ENCODE data around the gene KDM8. TPM values are rescaled to one million over a fixed set of nuclear protein-coding genes. Genes with fewer than 3 reads are reported as not detected.

Gene KDM8
- total RNA-seq, 2 donors from 2014 or later, result 1.5 to 9.0 TPM

- no peak for DNase-seq (ENCODE audit: low spot score)
- ATAC-seq (ENCODE audit: insufficient number of reproducible peaks, low FRiP score, low read depth), result no peak
- H3K9me3 ChIP-seq, result peaks cover 4% of the 10 kb centered on the region
- TF ChIP-seq CTCF (IDR thresholded peaks at IDR 0.05), result no peak
- H3K4me1 ChIP-seq (ENCODE audit: control insufficient read depth in 1 of 2, low read depth in 2 of 2), result no peaks in the 10 kb centered on the region
- H3K36me3 ChIP-seq, result no peaks in the 10 kb centered on the region
- H3K4me3 ChIP-seq, result no peak overlapping the region
- no peaks in the 10 kb centered on the region for H3K27me3 ChIP-seq (replicated peaks; ENCODE audit: insufficient read depth)
- no peak overlapping the region for H3K27ac ChIP-seq
Measured at GRCh38 chr16:27165576-27165975, 37.8 kb upstream of the KDM8 start.

GRCh38 chr16:27168790-27169189 lies 34.5 kb upstream of the KDM8 start:
- Histone ChIP-seq H3K36me3 (no peaks in the 10 kb centered on the region), H3K27ac (no peak overlapping the region), H3K27me3 (replicated peaks; ENCODE audit: insufficient read depth) (no peaks in the 10 kb centered on the region), H3K4me1 (ENCODE audit: control insufficient read depth in 1 of 2, low read depth in 2 of 2) (no peaks in the 10 kb centered on the region), H3K9me3 (no peaks in the 10 kb centered on the region), H3K4me3 (no peak overlapping the region)
- ATAC-seq (ENCODE audit: insufficient number of reproducible peaks, low FRiP score, low read depth) (no peak), DNase-seq (ENCODE audit: low spot score) (no peak)
- no peak for TF ChIP-seq CTCF (IDR thresholded peaks at IDR 0.05)

GRCh38 chr16:27169511-27170071 lies 33.7 kb upstream of the KDM8 start:
- TF ChIP-seq CTCF (IDR thresholded peaks at IDR 0.05), result no peak
- DNase-seq (ENCODE audit: low spot score) (no peak), ATAC-seq (ENCODE audit: insufficient number of reproducible peaks, low FRiP score, low read depth) (no peak)
- H3K27ac ChIP-seq, result no peak overlapping the region
- no peaks in the 10 kb centered on the region for H3K36me3 ChIP-seq
- H3K27me3 ChIP-seq (replicated peaks; ENCODE audit: insufficient read depth), result no peaks in the 10 kb centered on the region
- no peaks in the 10 kb centered on the region for H3K9me3 ChIP-seq
- no peak overlapping the region for H3K4me3 ChIP-seq
- H3K4me1 ChIP-seq (ENCODE audit: control insufficient read depth in 1 of 2, low read depth in 2 of 2), result no peaks in the 10 kb centered on the region

- no peaks in the 10 kb centered on the region for H3K9me3 ChIP-seq
- TF ChIP-seq CTCF (IDR thresholded peaks at IDR 0.05), result no peak
- DNase-seq (ENCODE audit: low spot score) (no peak), ATAC-seq (ENCODE audit: insufficient number of reproducible peaks, low FRiP score, low read depth) (no peak)
- no peaks in the 10 kb centered on the region for H3K36me3 ChIP-seq
- no peaks in the 10 kb centered on the region for H3K27me3 ChIP-seq (replicated peaks; ENCODE audit: insufficient read depth)
- H3K4me1 ChIP-seq (ENCODE audit: control insufficient read depth in 1 of 2, low read depth in 2 of 2), result no peaks in the 10 kb centered on the region
- H3K4me3 ChIP-seq, result no peak overlapping the region
- no peak overlapping the region for H3K27ac ChIP-seq
Measured at GRCh38 chr16:27171584-27171983, 31.7 kb upstream of the KDM8 start.

- ATAC-seq (ENCODE audit: insufficient number of reproducible peaks, low FRiP score, low read depth) (no peak), DNase-seq (ENCODE audit: low spot score) (no peak)
- Histone ChIP-seq H3K9me3 (no peaks in the 10 kb centered on the region), H3K4me1 (ENCODE audit: control insufficient read depth in 1 of 2, low read depth in 2 of 2) (no peaks in the 10 kb centered on the region), H3K4me3 (no peak overlapping the region), H3K27me3 (replicated peaks; ENCODE audit: insufficient read depth) (no peaks in the 10 kb centered on the region), H3K36me3 (no peaks in the 10 kb centered on the region), H3K27ac (no peak overlapping the region)
- no peak for TF ChIP-seq CTCF (IDR thresholded peaks at IDR 0.05)
Measured at GRCh38 chr16:27174007-27174406, 29.3 kb upstream of the KDM8 start.

Measured in thoracic aorta (tissue), 2 donors.